ENCODE data around the gene NMBR.

The NMBR gene

GRCh38 chr6:142048593-142048980 is 98.3 kb downstream of the NMBR start:
- TF ChIP-seq CTCF (IDR thresholded peaks at IDR 0.05; ENCODE audit: unreplicated experiment in 3 of 3): no peak
- no peaks in the 10 kb centered on the region for H3K36me3 Mint-ChIP-seq (ENCODE audit: low read depth)
- H3K27me3 Mint-ChIP-seq (ENCODE audit: low read depth): peaks cover 6% of the 10 kb centered on the region
- H3K27ac Mint-ChIP-seq: no peak overlapping the region
- peaks cover 35% of the 10 kb centered on the region for H3K9me3 Mint-ChIP-seq
- H3K4me3 Mint-ChIP-seq: no peak overlapping the region
- peaks cover 10% of the 10 kb centered on the region for H3K4me1 Mint-ChIP-seq

GRCh38 chr6:142047934-142048592 is 98.9 kb downstream of the NMBR start:
- H3K9me3 Mint-ChIP-seq: peaks cover 32% of the 10 kb centered on the region
- no peaks in the 10 kb centered on the region for H3K36me3 Mint-ChIP-seq (ENCODE audit: low read depth)
- H3K4me3 Mint-ChIP-seq: no peak overlapping the region
- no peak for TF ChIP-seq CTCF (IDR thresholded peaks at IDR 0.05; ENCODE audit: unreplicated experiment in 3 of 3)
- H3K27me3 Mint-ChIP-seq (ENCODE audit: low read depth): peaks cover 10% of the 10 kb centered on the region
- no peak overlapping the region for H3K27ac Mint-ChIP-seq
- peaks cover 10% of the 10 kb centered on the region for H3K4me1 Mint-ChIP-seq

GRCh38 chr6:142045380-142046278 is 101.3 kb downstream of the NMBR start:
- Mint-ChIP-seq H3K9me3 (peaks cover 9% of the 10 kb centered on the region), H3K4me1 (peaks cover 17% of the 10 kb centered on the region), H3K36me3 (ENCODE audit: low read depth) (no peaks in the 10 kb centered on the region), H3K27me3 (ENCODE audit: low read depth) (peaks cover 10% of the 10 kb centered on the region), H3K27ac (peak overlapping the region in 2 of 3 experiments; percentile 29 to 64), H3K4me3 (no peak overlapping the region)
- TF ChIP-seq CTCF (IDR thresholded peaks at IDR 0.05; ENCODE audit: unreplicated experiment in 3 of 3): peak; percentile 23 to 24 (median 23)

GRCh38 chr6:142035890-142036289 is 111.0 kb downstream of the NMBR start:
- Mint-ChIP-seq H3K27me3 (ENCODE audit: low read depth) (no peaks in the 10 kb centered on the region), H3K36me3 (ENCODE audit: low read depth) (no peaks in the 10 kb centered on the region), H3K9me3 (peaks cover 7% of the 10 kb centered on the region), H3K27ac (no peak overlapping the region), H3K4me1 (peaks cover 13% of the 10 kb centered on the region), H3K4me3 (no peak overlapping the region)
- TF ChIP-seq CTCF (IDR thresholded peaks at IDR 0.05; ENCODE audit: unreplicated experiment in 3 of 3): no peak

- Mint-ChIP-seq H3K9me3 (peaks cover 17% of the 10 kb centered on the region), H3K4me1 (no peaks in the 10 kb centered on the region), H3K36me3 (ENCODE audit: low read depth) (no peaks in the 10 kb centered on the region), H3K27me3 (ENCODE audit: low read depth) (no peaks in the 10 kb centered on the region), H3K4me3 (no peak overlapping the region), H3K27ac (no peak overlapping the region)
- TF ChIP-seq CTCF (IDR thresholded peaks at IDR 0.05; ENCODE audit: unreplicated experiment in 3 of 3): no peak
These were observed 115.9 kb downstream of the NMBR start for GRCh38 chr6:142031035-142031434.
